ENCODE measurements around the gene LRRC46.

Gene LRRC46

DNA sequence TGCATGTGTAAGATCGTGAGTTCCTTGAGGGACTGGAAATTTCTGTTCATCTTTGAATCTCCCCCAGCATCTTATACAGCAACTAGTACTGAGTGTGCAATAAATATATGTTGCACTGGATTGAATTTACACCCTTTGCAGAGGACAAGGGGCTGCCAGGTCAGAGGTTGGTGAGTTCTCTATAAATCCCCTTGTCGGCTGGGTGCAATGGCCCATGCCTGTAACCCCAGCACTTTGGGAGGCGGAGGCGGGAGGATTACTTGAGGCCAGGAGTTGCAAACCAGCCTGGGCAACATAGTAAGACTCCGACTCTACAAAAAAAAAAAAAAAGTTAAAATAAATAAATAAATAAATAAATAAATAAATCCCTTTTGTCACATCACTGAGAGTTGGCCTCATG lies 28.9 kb downstream of the LRRC46 start:
- no peaks in the 10 kb centered on the region for H3K4me1 ChIP-seq (ENCODE audit: control insufficient read depth, low read depth, low read length)
- no peaks in the 10 kb centered on the region for H3K9me3 ChIP-seq (ENCODE audit: control insufficient read depth, low read depth, low read length)
- no peak overlapping the region for H3K9ac ChIP-seq (ENCODE audit: low read length)
- H3K36me3 ChIP-seq (ENCODE audit: control insufficient read depth, low read depth, low read length) = no peaks in the 10 kb centered on the region
- no peak overlapping the region for H3K4me3 ChIP-seq (ENCODE audit: low read length)
- H3K27ac ChIP-seq (ENCODE audit: low read length) = no peak overlapping the region
- H3K27me3 ChIP-seq (ENCODE audit: control insufficient read depth, insufficient read depth, low read length) = peaks cover 13% of the 10 kb centered on the region

DNA sequence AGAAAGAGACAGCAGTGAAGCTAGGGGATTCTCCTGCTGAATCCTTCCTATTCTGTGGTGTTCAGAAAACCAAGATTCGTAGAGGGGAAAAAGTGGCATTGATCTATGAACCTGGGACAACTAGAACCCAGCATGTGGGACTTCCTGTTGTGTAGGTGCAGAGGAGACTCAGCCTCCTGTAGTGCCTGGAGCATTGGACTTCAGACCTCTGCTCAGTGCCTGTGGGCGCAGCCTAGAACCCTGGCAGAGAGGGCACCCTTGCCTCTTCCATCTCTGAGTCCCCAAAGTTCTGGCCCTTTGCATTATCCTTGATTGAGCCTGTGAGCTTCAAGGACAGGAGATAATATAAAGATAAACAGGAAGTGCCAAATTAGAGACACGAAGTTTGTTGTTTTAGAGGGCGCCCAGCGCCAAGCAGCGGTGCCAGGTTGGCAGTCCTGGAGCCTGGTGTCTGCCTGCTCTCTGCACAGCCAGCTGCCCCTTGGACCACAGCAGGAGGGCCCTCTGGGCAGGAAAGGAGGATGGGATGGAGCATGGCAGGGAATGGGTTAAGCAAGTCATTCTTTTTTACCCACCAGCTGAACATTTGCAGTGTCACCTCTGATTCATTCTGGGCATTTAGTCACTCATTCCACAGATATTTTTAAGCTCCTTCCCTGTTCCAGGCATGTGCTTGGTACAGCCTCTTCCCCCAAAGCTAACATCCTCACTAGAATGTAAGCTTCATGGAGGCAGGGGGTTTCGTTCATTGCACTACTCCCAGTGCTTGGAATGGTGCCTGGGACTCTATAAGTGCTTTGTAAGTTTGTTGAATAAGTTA lies 31.4 kb downstream of the LRRC46 start:
- no peaks in the 10 kb centered on the region for H3K4me1 ChIP-seq (ENCODE audit: control insufficient read depth, low read depth, low read length)
- H3K27ac ChIP-seq (ENCODE audit: low read length) = no peak overlapping the region
- H3K9ac ChIP-seq (ENCODE audit: low read length) = no peak overlapping the region
- H3K27me3 ChIP-seq (ENCODE audit: control insufficient read depth, insufficient read depth, low read length) = no peaks in the 10 kb centered on the region
- no peak overlapping the region for H3K4me3 ChIP-seq (ENCODE audit: low read length)
- no peaks in the 10 kb centered on the region for H3K36me3 ChIP-seq (ENCODE audit: control insufficient read depth, low read depth, low read length)
- no peaks in the 10 kb centered on the region for H3K9me3 ChIP-seq (ENCODE audit: control insufficient read depth, low read depth, low read length)

DNA sequence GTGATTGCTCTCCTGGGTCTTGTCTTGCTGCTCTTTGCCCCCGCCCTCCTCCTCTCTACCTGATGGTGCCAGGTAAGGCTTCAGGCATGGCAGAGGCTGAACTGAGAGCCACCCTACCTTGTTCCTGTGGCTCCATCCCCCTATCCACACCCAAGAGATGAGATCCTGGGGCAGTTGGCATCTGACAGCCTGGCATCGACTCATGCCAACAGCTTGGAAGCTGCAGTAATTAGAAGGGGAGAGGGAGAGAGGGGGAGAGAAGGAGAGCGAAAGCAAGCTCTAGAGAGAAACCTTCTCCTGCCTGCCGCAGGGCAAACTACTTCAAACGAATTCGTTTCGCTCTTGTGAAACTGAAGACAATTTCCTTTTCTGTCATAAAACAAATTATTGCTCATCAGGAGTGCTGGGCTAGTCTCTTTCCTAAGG lies 33.3 kb downstream of the LRRC46 start:
- Histone ChIP-seq H3K27ac (ENCODE audit: low read length) (no peak overlapping the region), H3K9ac (ENCODE audit: low read length) (no peak overlapping the region), H3K27me3 (ENCODE audit: control insufficient read depth, insufficient read depth, low read length) (peaks cover 5% of the 10 kb centered on the region), H3K9me3 (ENCODE audit: control insufficient read depth, low read depth, low read length) (no peaks in the 10 kb centered on the region), H3K36me3 (ENCODE audit: control insufficient read depth, low read depth, low read length) (no peaks in the 10 kb centered on the region), H3K4me1 (ENCODE audit: control insufficient read depth, low read depth, low read length) (peaks cover 9% of the 10 kb centered on the region), H3K4me3 (ENCODE audit: low read length) (no peak overlapping the region)

DNA sequence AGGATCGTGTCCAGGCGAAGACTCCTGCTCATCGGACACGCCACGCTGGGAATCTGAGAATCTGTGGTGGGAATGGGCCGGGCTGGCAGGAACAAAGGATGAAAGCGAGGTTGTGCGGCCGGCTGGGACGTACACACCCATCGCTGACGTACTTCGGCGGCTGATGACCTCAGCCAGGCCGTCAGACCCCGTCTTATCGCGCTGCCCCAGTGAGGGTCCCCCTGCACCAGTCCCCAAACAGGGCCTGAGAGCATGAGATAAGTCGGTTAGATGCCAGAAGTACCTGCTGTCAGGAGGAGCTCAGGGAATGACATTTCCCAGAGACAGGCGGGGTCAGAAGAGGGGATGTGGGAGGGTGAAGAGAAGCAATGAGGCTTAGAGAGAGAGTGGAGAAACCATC lies 35.5 kb downstream of the LRRC46 start:
- no peak overlapping the region for H3K4me3 ChIP-seq (ENCODE audit: low read length)
- H3K9ac ChIP-seq (ENCODE audit: low read length) = no peak overlapping the region
- H3K36me3 ChIP-seq (ENCODE audit: control insufficient read depth, low read depth, low read length) = no peaks in the 10 kb centered on the region
- peaks cover 26% of the 10 kb centered on the region for H3K27me3 ChIP-seq (ENCODE audit: control insufficient read depth, insufficient read depth, low read length)
- H3K4me1 ChIP-seq (ENCODE audit: control insufficient read depth, low read depth, low read length) = peaks cover 20% of the 10 kb centered on the region
- no peaks in the 10 kb centered on the region for H3K9me3 ChIP-seq (ENCODE audit: control insufficient read depth, low read depth, low read length)
- no peak overlapping the region for H3K27ac ChIP-seq (ENCODE audit: low read length)

DNA sequence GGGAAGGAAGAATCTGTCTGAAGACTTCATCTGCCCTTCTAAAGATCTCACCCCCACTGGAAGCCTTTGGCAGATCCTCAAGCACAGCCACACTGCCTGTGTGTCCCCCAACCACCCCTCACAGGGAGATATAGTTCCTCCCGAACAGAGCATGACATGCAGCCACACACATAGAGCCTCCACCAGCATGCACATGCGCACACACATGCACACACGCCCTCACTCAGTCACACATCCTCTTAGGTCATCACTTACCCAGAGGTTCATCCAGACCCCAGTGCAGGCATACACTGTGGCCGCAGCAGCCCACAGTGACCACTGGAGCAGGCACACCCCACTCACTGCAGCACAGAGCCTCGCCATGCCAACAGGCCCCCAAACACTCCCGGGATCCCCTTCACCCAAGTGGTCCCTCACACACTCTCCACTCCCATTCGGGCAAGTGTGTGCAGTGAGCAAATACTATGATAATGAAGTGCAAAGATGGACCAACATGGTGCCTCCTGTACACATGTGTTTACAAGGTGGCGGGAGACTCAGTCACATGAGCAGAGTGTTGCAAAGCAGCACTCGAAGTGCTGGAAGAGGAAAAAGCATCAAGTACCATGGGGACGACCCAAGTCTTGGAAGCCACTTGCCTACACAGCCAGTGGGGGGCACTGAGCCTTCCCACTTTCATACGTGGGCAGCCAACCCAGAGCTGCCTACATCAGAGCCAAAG lies 36.5 kb downstream of the LRRC46 start:
- H3K9me3 ChIP-seq (ENCODE audit: control insufficient read depth, low read depth, low read length) = no peaks in the 10 kb centered on the region
- peaks cover 28% of the 10 kb centered on the region for H3K4me1 ChIP-seq (ENCODE audit: control insufficient read depth, low read depth, low read length)
- H3K9ac ChIP-seq (ENCODE audit: low read length) = no peak overlapping the region
- peaks cover 29% of the 10 kb centered on the region for H3K27me3 ChIP-seq (ENCODE audit: control insufficient read depth, insufficient read depth, low read length)
- H3K27ac ChIP-seq (ENCODE audit: low read length) = no peak overlapping the region
- H3K36me3 ChIP-seq (ENCODE audit: control insufficient read depth, low read depth, low read length) = no peaks in the 10 kb centered on the region
- no peak overlapping the region for H3K4me3 ChIP-seq (ENCODE audit: low read length)

DNA sequence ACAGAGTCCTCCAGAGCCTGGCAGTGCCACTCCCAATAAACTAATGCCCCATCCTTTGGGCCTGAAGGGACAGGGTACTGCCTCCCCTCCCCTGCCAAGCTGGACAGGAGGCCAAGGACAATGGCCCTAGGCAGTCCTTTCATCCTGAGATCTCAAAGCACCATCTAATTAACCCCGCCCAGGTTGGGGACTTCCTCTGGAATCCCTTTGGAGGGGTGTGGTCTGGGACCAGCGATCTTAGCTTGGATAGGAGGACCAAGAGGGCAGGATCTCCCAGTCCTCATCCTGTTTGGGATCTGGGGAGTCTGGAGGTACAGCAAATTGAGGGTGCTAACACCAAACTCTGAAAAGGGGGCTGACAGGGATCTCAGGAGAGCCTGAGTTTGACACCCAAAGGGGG lies 37.6 kb downstream of the LRRC46 start:
- no peaks in the 10 kb centered on the region for H3K36me3 ChIP-seq (ENCODE audit: control insufficient read depth, low read depth, low read length)
- no peak overlapping the region for H3K4me3 ChIP-seq (ENCODE audit: low read length)
- H3K27ac ChIP-seq (ENCODE audit: low read length) = no peak overlapping the region
- H3K9ac ChIP-seq (ENCODE audit: low read length) = no peak overlapping the region
- peaks cover 29% of the 10 kb centered on the region for H3K27me3 ChIP-seq (ENCODE audit: control insufficient read depth, insufficient read depth, low read length)
- no peaks in the 10 kb centered on the region for H3K9me3 ChIP-seq (ENCODE audit: control insufficient read depth, low read depth, low read length)
- H3K4me1 ChIP-seq (ENCODE audit: control insufficient read depth, low read depth, low read length) = peaks cover 33% of the 10 kb centered on the region

DNA sequence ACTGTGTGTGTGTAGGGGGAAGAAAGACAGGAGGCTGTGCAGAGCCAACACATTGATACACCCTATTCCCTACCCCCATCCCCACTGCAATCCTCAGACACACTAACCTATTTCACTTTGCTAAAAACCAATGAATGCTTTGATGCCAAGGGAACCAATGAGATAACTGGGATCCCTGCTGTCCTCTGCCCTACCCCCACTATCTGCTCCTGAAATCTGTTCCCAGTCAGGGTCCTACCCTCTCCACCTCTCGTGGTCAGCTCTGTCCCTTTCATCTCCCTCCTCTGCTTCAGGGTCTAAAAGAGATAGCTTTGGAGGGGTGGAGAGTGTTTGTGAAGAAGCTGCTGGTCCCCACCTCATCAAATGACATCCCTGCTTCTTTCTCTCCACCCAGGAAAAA lies 38.6 kb downstream of the LRRC46 start:
- Histone ChIP-seq H3K4me3 (ENCODE audit: low read length) (no peak overlapping the region), H3K9me3 (ENCODE audit: control insufficient read depth, low read depth, low read length) (no peaks in the 10 kb centered on the region), H3K4me1 (ENCODE audit: control insufficient read depth, low read depth, low read length) (peaks cover 37% of the 10 kb centered on the region), H3K27me3 (ENCODE audit: control insufficient read depth, insufficient read depth, low read length) (peaks cover 29% of the 10 kb centered on the region), H3K36me3 (ENCODE audit: control insufficient read depth, low read depth, low read length) (no peaks in the 10 kb centered on the region), H3K9ac (ENCODE audit: low read length) (no peak overlapping the region), H3K27ac (ENCODE audit: low read length) (no peak overlapping the region)

DNA sequence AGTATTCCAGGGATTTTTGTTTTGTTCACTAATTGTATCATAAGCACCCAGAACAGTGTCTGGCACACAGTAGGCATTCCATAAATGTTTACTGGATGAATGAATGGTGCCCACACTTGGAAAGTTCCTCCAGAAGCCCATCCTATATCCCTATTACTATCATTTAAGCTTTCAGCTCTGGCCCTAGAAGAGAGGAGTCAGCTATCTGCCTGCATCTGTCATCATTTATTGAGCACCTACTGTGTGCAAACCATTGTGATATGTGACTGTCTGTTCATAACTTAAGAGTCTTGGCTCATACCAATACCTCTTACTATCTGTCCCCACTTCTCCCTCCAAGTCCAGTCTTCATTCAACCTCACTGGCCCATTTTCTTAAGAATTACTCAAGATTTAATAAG lies 39.6 kb downstream of the LRRC46 start:
- H3K4me1 ChIP-seq (ENCODE audit: control insufficient read depth, low read depth, low read length) = peaks cover 42% of the 10 kb centered on the region
- no peaks in the 10 kb centered on the region for H3K36me3 ChIP-seq (ENCODE audit: control insufficient read depth, low read depth, low read length)
- no peak overlapping the region for H3K4me3 ChIP-seq (ENCODE audit: low read length)
- H3K9me3 ChIP-seq (ENCODE audit: control insufficient read depth, low read depth, low read length) = no peaks in the 10 kb centered on the region
- no peak overlapping the region for H3K9ac ChIP-seq (ENCODE audit: low read length)
- H3K27me3 ChIP-seq (ENCODE audit: control insufficient read depth, insufficient read depth, low read length) = peaks cover 29% of the 10 kb centered on the region
- H3K27ac ChIP-seq (ENCODE audit: low read length) = no peak overlapping the region

DNA sequence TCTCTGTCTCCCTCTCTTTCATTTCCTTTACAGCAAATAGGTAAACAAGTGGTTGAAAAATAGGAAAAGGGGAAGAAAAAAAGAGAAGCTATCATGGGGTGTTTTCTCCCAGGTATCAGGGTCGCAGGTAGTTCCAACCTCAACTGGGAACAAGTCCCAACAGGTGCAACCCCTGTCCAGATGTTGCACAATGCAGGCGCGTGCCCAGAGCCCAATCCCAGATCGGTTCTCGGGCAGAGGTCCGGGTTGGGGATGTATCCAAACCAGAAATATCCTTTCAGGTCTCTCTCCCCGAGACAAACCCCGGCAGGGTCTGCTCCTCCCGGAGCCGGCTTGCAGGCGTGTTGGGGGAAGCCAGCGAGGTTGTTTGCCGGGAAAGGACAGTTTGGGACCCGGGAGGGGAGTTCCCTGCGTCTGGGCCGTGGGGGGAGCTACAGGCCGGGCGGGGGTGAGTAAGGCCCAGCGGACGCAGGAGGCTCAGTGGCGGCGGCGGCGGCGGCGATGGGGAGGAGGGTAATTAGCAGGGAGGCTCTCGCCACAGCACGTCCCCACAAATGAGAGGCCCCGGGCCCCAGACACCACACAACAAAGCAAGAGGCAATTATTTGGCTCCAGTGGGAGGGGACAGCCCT lies 40.7 kb downstream of the LRRC46 start:
- Histone ChIP-seq H3K27ac (ENCODE audit: low read length) (no peak overlapping the region), H3K4me1 (ENCODE audit: control insufficient read depth, low read depth, low read length) (peaks cover 42% of the 10 kb centered on the region)

DNA sequence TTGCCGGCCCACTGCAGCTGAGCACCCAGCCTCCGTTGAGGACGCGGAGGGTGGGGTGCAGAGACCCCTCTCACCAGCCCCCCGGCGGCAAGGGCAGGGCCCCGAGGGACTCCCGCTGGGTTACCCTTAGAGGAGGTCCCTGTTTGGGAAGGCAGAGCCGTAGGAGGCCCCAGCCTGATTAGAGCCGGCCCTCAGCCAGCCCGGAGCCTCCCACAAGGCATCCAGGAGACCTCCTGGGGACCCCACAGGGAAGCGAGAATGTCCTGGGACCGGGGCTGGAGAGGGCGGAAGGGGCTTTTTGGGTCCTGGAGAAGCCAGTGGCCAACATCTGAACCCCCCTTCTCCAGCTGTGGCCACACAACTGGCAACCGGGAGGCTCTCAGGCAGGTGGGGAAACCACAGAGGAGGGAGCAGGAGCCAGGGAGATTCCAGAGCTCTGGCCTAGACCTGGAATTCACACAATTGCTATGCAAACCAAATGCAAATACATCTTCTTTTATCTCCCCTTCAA lies 41.2 kb downstream of the LRRC46 start:
- Histone ChIP-seq H3K36me3 (ENCODE audit: control insufficient read depth, low read depth, low read length) (no peaks in the 10 kb centered on the region), H3K4me1 (ENCODE audit: control insufficient read depth, low read depth, low read length) (peaks cover 42% of the 10 kb centered on the region), H3K27me3 (ENCODE audit: control insufficient read depth, insufficient read depth, low read length) (peaks cover 29% of the 10 kb centered on the region), H3K9ac (ENCODE audit: low read length) (no peak overlapping the region), H3K4me3 (ENCODE audit: low read length) (peak overlapping the region; percentile 51), H3K27ac (ENCODE audit: low read length) (no peak overlapping the region), H3K9me3 (ENCODE audit: control insufficient read depth, low read depth, low read length) (no peaks in the 10 kb centered on the region)

More for the DNA sequence above, 40.7 kb downstream of the LRRC46 start:
- no peaks in the 10 kb centered on the region for H3K36me3 ChIP-seq (ENCODE audit: control insufficient read depth, low read depth, low read length)
- peaks cover 29% of the 10 kb centered on the region for H3K27me3 ChIP-seq (ENCODE audit: control insufficient read depth, insufficient read depth, low read length)
- H3K9ac ChIP-seq (ENCODE audit: low read length) = no peak overlapping the region
- no peaks in the 10 kb centered on the region for H3K9me3 ChIP-seq (ENCODE audit: control insufficient read depth, low read depth, low read length)
- H3K4me3 ChIP-seq (ENCODE audit: low read length) = peak overlapping the region; percentile 51

DNA sequence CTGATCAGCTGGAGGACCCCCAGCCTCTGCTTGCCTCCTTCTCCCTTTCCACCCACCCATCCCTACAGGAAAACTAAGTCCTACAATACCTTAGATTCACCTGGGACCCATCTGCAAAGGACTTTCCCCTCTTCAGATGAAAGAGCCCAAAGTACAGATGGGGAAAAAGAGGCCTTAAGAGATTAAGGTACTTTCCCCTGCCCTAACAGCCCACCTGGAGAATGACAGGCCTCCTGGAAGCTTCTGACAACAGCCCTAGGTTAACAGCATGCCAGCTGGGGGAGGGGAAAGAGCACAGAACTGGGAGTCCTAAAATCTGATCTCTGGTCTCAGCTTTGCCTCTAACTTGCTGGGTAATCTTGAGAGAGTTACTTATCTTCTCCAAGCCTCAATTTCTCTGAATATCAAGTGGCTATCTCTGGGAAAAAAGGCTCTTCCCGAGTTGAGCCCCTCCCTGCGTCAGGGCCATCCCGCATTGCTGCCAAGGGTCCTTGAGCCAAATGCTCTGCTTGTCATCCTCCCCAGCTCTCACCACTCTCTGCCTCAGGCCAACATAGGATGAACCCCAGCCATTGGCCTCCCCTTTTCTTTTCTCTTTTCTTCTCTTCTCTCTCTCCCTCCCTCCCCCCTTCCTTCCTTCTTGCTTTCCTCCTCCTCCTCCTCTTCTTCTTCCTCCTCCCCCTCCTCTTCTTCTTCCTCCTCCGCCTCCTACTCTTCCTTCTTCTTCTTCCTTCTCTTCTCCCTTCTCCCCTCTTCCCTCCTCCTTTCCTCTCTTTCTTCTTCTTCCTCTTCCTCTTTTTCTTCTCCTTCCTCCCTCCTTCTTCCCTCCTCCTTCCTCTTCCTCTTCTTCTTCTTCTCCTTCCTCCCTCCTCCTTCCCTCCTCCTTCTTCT lies 42.0 kb downstream of the LRRC46 start:
- H3K4me1 ChIP-seq (ENCODE audit: control insufficient read depth, low read depth, low read length) = peaks cover 47% of the 10 kb centered on the region

More for the DNA sequence above, 42.0 kb downstream of the LRRC46 start:
- Histone ChIP-seq H3K27ac (ENCODE audit: low read length) (no peak overlapping the region), H3K27me3 (ENCODE audit: control insufficient read depth, insufficient read depth, low read length) (peaks cover 32% of the 10 kb centered on the region), H3K9ac (ENCODE audit: low read length) (no peak overlapping the region), H3K36me3 (ENCODE audit: control insufficient read depth, low read depth, low read length) (no peaks in the 10 kb centered on the region), H3K4me3 (ENCODE audit: low read length) (peak overlapping the region; percentile 51), H3K9me3 (ENCODE audit: control insufficient read depth, low read depth, low read length) (no peaks in the 10 kb centered on the region)
